Endothelial cell (in vitro differentiated cells): Measurements from ENCODE around the gene GP1BB. TPM values are rescaled to one million over a fixed set of nuclear protein-coding genes. Genes with fewer than 3 reads are reported as not detected.

ENCODE experiments used
- DNase-seq: peaks from one replicate; pipeline ENCODE4 v3.0.0; 2021; ENCODE audit warnings: low spot score
- H3K27ac Mint-ChIP-seq: one replicate; pipeline ENCODE4 v1.8.0; 2021; ENCODE audit warnings: mixed read lengths, inconsistent platforms; ENCODE audit not compliant: unreplicated experiment
- H3K27me3 Mint-ChIP-seq: one replicate; pipeline ENCODE4 v1.8.0; 2021; ENCODE audit warnings: mild to moderate bottlenecking, moderate library complexity, mixed read lengths, inconsistent platforms; ENCODE audit not compliant: unreplicated experiment
- H3K36me3 Mint-ChIP-seq: one replicate; pipeline ENCODE4 v1.8.0; 2021; ENCODE audit warnings: mild to moderate bottlenecking, low read depth, mixed read lengths, inconsistent platforms; ENCODE audit not compliant: unreplicated experiment
- H3K4me1 Mint-ChIP-seq: one replicate; pipeline ENCODE4 v1.8.0; 2021; ENCODE audit warnings: mild to moderate bottlenecking, mixed read lengths, inconsistent platforms; ENCODE audit not compliant: unreplicated experiment
- H3K4me3 Mint-ChIP-seq: one replicate; pipeline ENCODE4 v1.8.0; 2021; ENCODE audit warnings: mild to moderate bottlenecking, mixed read lengths, inconsistent platforms; ENCODE audit not compliant: unreplicated experiment
- H3K9me3 Mint-ChIP-seq: one replicate; pipeline ENCODE4 v1.8.0; 2021; ENCODE audit warnings: mixed read lengths, inconsistent platforms; ENCODE audit not compliant: unreplicated experiment
- CTCF ChIP-seq: fragments of 200-600 bp; sonication (generic); IDR thresholded peaks from one replicate; pipeline ENCODE4 v1.5.0; 2021; ENCODE audit warnings: antibody characterized with exemption; ENCODE audit not compliant: unreplicated experiment
- total RNA-seq: library from RNA; stranded (reverse); fragmentation: NEBNext Ultra II Directional; extraction: Animal tissue kit (Norgen Biotek cat#: 25700); gene quantifications from one replicate; pipeline ENCODE4 v1.2.1, GENCODE V29; 2021; ENCODE audit not compliant: unreplicated experiment

Gene GP1BB
- total RNA-seq, 1 donor from 2014 or later, result not detected

- peaks cover 7% of the 10 kb centered on the region for H3K27me3 Mint-ChIP-seq
- TF ChIP-seq CTCF, result no peak
- no peaks in the 10 kb centered on the region for H3K36me3 Mint-ChIP-seq
- H3K27ac Mint-ChIP-seq, result no peak overlapping the region
- no peaks in the 10 kb centered on the region for H3K9me3 Mint-ChIP-seq
- DNase-seq, result no peak
- H3K4me3 Mint-ChIP-seq, result no peak overlapping the region
- H3K4me1 Mint-ChIP-seq, result peaks cover 2% of the 10 kb centered on the region
These were observed 16.6 kb downstream of the GP1BB start for GRCh38 chr22:19739911-19740449.

- DNase-seq, result no peak
- no peak overlapping the region for H3K4me3 Mint-ChIP-seq
- no peaks in the 10 kb centered on the region for H3K36me3 Mint-ChIP-seq
- no peak for TF ChIP-seq CTCF
- no peak overlapping the region for H3K27ac Mint-ChIP-seq
- peaks cover 5% of the 10 kb centered on the region for H3K27me3 Mint-ChIP-seq
- peaks cover 3% of the 10 kb centered on the region for H3K4me1 Mint-ChIP-seq
- no peaks in the 10 kb centered on the region for H3K9me3 Mint-ChIP-seq
These were observed 17.2 kb downstream of the GP1BB start for GRCh38 chr22:19740586-19740985.

- peaks cover 4% of the 10 kb centered on the region for H3K27me3 Mint-ChIP-seq
These were observed 17.7 kb downstream of the GP1BB start for GRCh38 chr22:19741053-19741452.

GRCh38 chr22:19742160-19743066 lies 19.1 kb downstream of the GP1BB start:
- no peak overlapping the region for H3K4me3 Mint-ChIP-seq
- no peak for DNase-seq
- peaks cover 8% of the 10 kb centered on the region for H3K4me1 Mint-ChIP-seq
- H3K27me3 Mint-ChIP-seq, result peaks cover 4% of the 10 kb centered on the region
- no peaks in the 10 kb centered on the region for H3K36me3 Mint-ChIP-seq
- H3K27ac Mint-ChIP-seq, result no peak overlapping the region
- no peaks in the 10 kb centered on the region for H3K9me3 Mint-ChIP-seq
- TF ChIP-seq CTCF, result no peak

More at GRCh38 chr22:19741053-19741452, 17.7 kb downstream of the GP1BB start:
- no peak for TF ChIP-seq CTCF
- no peak for DNase-seq
- Mint-ChIP-seq H3K36me3 (no peaks in the 10 kb centered on the region), H3K27ac (no peak overlapping the region), H3K4me3 (no peak overlapping the region), H3K4me1 (peaks cover 3% of the 10 kb centered on the region), H3K9me3 (no peaks in the 10 kb centered on the region)

- H3K9me3 Mint-ChIP-seq, result no peaks in the 10 kb centered on the region
- no peak overlapping the region for H3K4me3 Mint-ChIP-seq
- H3K4me1 Mint-ChIP-seq, result peaks cover 11% of the 10 kb centered on the region
- no peak for DNase-seq
- peaks cover 4% of the 10 kb centered on the region for H3K27me3 Mint-ChIP-seq
- no peak for TF ChIP-seq CTCF
- no peak overlapping the region for H3K27ac Mint-ChIP-seq
- no peaks in the 10 kb centered on the region for H3K36me3 Mint-ChIP-seq
These were observed 19.7 kb downstream of the GP1BB start for GRCh38 chr22:19743081-19743480.
